PC-3 (cell line): Measurements from ENCODE around the gene ZSCAN25. TPM values are rescaled to one million over a fixed set of nuclear protein-coding genes. Genes with fewer than 3 reads are reported as not detected.

ENCODE experiments used
- ATAC-seq: fragments of 200-7000 bp; cut with Tn5 transposase; 2 replicates; pipeline ENCODE4 v1.9.1; 2020; ENCODE audit warnings: mild to moderate bottlenecking, moderate library complexity
- BruUV-seq: library from RNA; stranded (reverse); fragments of 400-500 nt; replicated peaks from 2 replicates; lab custom pipeline; 2021; lab: Mats Ljungman, UMichigan
- CTCF ChIA-PET: fragments of 300-600 bp; sonication (Branson Sonifier 250); formaldehyde crosslinking; loops from one replicate; lab custom pipeline; 2022; ENCODE audit warnings: antibody characterized with exemption; lab: Charles Lee
- POLR2A ChIA-PET: fragments of 300-600 bp; sonication (Branson Sonifier 250); formaldehyde crosslinking; loops from one replicate; lab custom pipeline; 2022; ENCODE audit warnings: antibody characterized with exemption; ENCODE audit not compliant: unreplicated experiment; lab: Charles Lee
- DNase-seq: peaks from one replicate; pipeline ENCODE4 v3.0.0-alpha.2; 2015
- H2AFZ ChIP-seq: fragments of 300-600 bp; sonication (generic); 2 replicates; pipeline ENCODE4 v1.6.0; 2016; ENCODE audit warnings: antibody characterized with exemption, low read length
- H3F3A ChIP-seq: fragments of 300-600 bp; sonication (generic); one replicate; pipeline ENCODE4 v1.6.0; 2017; ENCODE audit warnings: antibody characterized with exemption, low read length, control low read depth, mild to moderate bottlenecking; ENCODE audit not compliant: unreplicated experiment
- H3K27ac ChIP-seq: fragments of 300-600 bp; sonication (generic); 2 replicates; pipeline ENCODE4 v1.5.1; 2016; ENCODE audit warnings: mild to moderate bottlenecking, low read length
- H3K27me3 ChIP-seq: fragments of 300-600 bp; sonication (generic); 2 replicates; pipeline ENCODE4 v1.6.1; 2016; ENCODE audit warnings: low read length, mixed read lengths
- H3K36me3 ChIP-seq: fragments of 300-600 bp; sonication (generic); 2 replicates; pipeline ENCODE4 v1.6.1; 2016; ENCODE audit warnings: low read depth, mixed run types, low read length, mixed read lengths
- H3K4me1 ChIP-seq: fragments of 300-600 bp; sonication (generic); 2 replicates; pipeline ENCODE4 v1.5.1; 2016; ENCODE audit warnings: low read length; ENCODE audit not compliant: insufficient read depth
- H3K4me2 ChIP-seq: fragments of 300-600 bp; sonication (generic); 2 replicates; pipeline ENCODE4 v1.6.0; 2016; ENCODE audit warnings: low read length
- H3K4me3 ChIP-seq: fragments of 300-600 bp; sonication (generic); 2 replicates; pipeline ENCODE4 v1.5.1; 2016; ENCODE audit warnings: mild to moderate bottlenecking, low read length, mixed read lengths
- H3K79me2 ChIP-seq: fragments of 300-600 bp; sonication (generic); 2 replicates; pipeline ENCODE4 v1.6.1; 2017; ENCODE audit warnings: low read length, mixed read lengths
- H3K9ac ChIP-seq: fragments of 300-600 bp; sonication (generic); 2 replicates; pipeline ENCODE4 v1.6.0; 2016; ENCODE audit warnings: mild to moderate bottlenecking, low read length
- H3K9me2 ChIP-seq: fragments of 300-600 bp; sonication (generic); replicated peaks from 2 replicates; pipeline ENCODE4 v1.6.1; 2016; ENCODE audit warnings: mixed run types, low read length, mixed read lengths
- H3K9me3 ChIP-seq: fragments of 300-600 bp; sonication (generic); 2 replicates; pipeline ENCODE4 v1.6.1; 2016; ENCODE audit warnings: low read length, mixed read lengths
- H4K20me1 ChIP-seq: fragments of 300-600 bp; sonication (generic); 2 replicates; pipeline ENCODE4 v1.6.1; 2016; ENCODE audit warnings: low read length, mixed read lengths
- EZH2 ChIP-seq: fragments of 300-600 bp; sonication (generic); IDR thresholded peaks from one replicate; pipeline ENCODE4 v1.6.1; 2017; ENCODE audit warnings: antibody characterized with exemption, mild to moderate bottlenecking, low read length; ENCODE audit not compliant: unreplicated experiment
- EZH2phosphoT487 ChIP-seq: fragments of 300-600 bp; sonication (generic); IDR thresholded peaks from 2 replicates; pipeline ENCODE4 v1.6.1; 2018; ENCODE audit warnings: mild to moderate bottlenecking, antibody characterized with exemption, low read length, borderline replicate concordance
- intact Hi-C: fragments of 100-400 bp; cut with micrococcal nuclease; formaldehyde crosslinking; loops from 2 replicates; pipeline ENCODE4 v1.9.0; 2023
- total RNA-seq: library from RNA; depleted of rRNA; stranded (reverse); fragments of >200 nt; gene quantifications from 2 replicates; pipeline ENCODE4 v1.2.3, GENCODE V29; 2014; rRNA removed
- TF ChIP-seq, protein P1 (sequence below): fragments of 300-600 bp; sonication (generic); conservative IDR thresholded peaks from 2 replicates; pipeline ENCODE4 v1.5.1; 2017; ENCODE audit warnings: antibody characterized with exemption, low read depth, mild to moderate bottlenecking, low read length

ZSCAN25 gene
- total RNA-seq, 1 experiment from 2014 or later: 13.9 TPM

DNA sequence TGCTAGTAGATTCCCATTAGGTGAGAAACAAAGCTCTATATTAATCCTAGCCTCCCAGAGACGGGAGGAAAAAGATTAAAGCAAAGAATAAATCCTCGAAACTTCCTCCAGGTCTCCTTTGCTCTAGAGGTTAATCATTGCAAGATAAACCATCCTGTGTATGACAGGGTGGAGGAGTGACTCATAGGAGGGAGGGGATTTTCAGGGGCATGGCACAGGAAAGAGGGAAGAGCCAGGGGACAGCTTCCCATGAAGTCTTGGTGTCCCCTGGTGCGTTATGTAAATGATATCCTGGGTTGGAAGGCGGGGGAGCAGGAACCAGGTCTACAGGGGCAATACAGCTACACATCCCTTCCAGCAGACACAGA, 62.3 kb downstream of the ZSCAN25 start:
- peaks cover 11% of the 10 kb centered on the region for H3K4me1 ChIP-seq
- ATAC-seq: peak; percentile 99
- no peaks in the 10 kb centered on the region for H3K79me2 ChIP-seq
- H3K27me3 ChIP-seq: no peaks in the 10 kb centered on the region
- peak; percentile 75 for DNase-seq
- no peak overlapping the region for H3K9ac ChIP-seq
- H3K27ac ChIP-seq: no peak overlapping the region
- H3F3A ChIP-seq: no peaks in the 10 kb centered on the region
- ChIA-PET CTCF (no interaction called here), POLR2A (interaction anchor here (0.6 kb wide), 1 partner anchor 57 kb away, joined by 4 read pairs; no protein-coding TSS in a partner anchor)
- no peaks in the 10 kb centered on the region for H3K36me3 ChIP-seq
- no TSS peak for BruUV-seq
- intact Hi-C loops: loop anchor here (10.0 kb wide), 1 partner anchor 86 kb away; no protein-coding TSS in a partner anchor
- H4K20me1 ChIP-seq: no peaks in the 10 kb centered on the region
- no peaks in the 10 kb centered on the region for H3K9me3 ChIP-seq
- no peaks in the 10 kb centered on the region for H3K9me2 ChIP-seq
- no peak overlapping the region for H3K4me3 ChIP-seq
- H2AFZ ChIP-seq: peak overlapping the region; percentile 43
- no peak for TF ChIP-seq EZH2phosphoT487
- TF ChIP-seq, protein P1, sequence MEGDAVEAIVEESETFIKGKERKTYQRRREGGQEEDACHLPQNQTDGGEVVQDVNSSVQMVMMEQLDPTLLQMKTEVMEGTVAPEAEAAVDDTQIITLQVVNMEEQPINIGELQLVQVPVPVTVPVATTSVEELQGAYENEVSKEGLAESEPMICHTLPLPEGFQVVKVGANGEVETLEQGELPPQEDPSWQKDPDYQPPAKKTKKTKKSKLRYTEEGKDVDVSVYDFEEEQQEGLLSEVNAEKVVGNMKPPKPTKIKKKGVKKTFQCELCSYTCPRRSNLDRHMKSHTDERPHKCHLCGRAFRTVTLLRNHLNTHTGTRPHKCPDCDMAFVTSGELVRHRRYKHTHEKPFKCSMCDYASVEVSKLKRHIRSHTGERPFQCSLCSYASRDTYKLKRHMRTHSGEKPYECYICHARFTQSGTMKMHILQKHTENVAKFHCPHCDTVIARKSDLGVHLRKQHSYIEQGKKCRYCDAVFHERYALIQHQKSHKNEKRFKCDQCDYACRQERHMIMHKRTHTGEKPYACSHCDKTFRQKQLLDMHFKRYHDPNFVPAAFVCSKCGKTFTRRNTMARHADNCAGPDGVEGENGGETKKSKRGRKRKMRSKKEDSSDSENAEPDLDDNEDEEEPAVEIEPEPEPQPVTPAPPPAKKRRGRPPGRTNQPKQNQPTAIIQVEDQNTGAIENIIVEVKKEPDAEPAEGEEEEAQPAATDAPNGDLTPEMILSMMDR: no peak
- TF ChIP-seq EZH2: no peak
- peak overlapping the region; percentile 57 for H3K4me2 ChIP-seq

DNA sequence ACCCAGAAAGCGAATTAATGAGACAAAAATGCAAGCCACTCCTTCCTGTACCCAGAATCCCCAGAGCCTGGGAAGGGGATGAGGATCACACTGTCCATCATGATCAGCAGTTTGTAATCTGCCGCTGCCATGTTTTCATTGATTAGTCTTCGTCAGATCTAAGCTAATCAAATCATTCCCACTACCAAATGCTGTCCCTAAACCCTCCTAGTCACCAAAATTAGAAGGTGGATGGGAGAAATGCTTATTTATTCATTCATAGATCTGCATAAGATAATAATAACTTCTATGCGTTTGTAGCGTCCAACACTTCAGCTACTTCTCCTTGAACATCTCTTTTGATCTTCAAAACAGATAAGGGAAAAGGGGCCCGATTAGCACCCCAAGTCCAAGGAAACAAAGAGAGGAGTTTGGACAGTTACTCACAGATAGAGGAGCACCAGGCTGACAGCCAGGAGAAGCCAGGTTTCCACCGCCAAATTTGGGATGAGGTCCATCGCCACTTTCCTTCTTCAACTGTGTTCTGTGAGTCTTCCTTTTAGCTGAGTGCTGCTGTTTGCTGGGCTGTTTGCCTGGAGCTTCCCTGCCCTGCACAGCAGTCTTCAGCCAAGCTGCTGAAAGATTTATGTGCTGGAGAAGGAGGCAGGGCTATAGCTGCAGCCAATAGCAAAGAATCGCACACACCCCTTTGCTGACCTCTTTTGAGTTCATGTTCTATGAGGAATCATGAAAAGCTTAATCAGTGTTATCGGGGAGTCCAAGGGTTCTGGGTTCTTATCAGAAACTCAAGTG, 62.9 kb downstream of the ZSCAN25 start, which contains the start of gene CYP3A5:
Gene CYP3A5, minus strand, starts transcription at position 597 of the 792 bp plus-strand sequence. Its CDS starts 100 bp downstream, at position 497.
- Histone ChIP-seq H3K4me2 (peak within 1 kb of the TSS; percentile 57), H3K79me2 (no peaks in the 10 kb centered on the region), H3K4me3 (no peak within 1 kb of the TSS), H2AFZ (peak within 1 kb of the TSS; percentile 43), H3K27ac (no peak within 1 kb of the TSS), H3K9ac (no peak within 1 kb of the TSS), H3K36me3 (no peaks in the 10 kb centered on the region), H4K20me1 (no peaks in the 10 kb centered on the region), H3K9me3 (no peaks in the 10 kb centered on the region), H3K9me2 (no peaks in the 10 kb centered on the region), H3K4me1 (peaks cover 11% of the 10 kb centered on the region), H3K27me3 (no peaks in the 10 kb centered on the region), H3F3A (no peaks in the 10 kb centered on the region)
- DNase-seq (no peak), ATAC-seq (no peak)
- POLR2A ChIA-PET: interaction anchor here (0.6 kb wide), 1 partner anchor 56 kb away, joined by 4 read pairs; no protein-coding TSS in a partner anchor
- intact Hi-C loops: loop anchor here (10.0 kb wide), 1 partner anchor 85 kb away; no protein-coding TSS in a partner anchor
- CTCF ChIA-PET: interaction anchor here (0.5 kb wide), 1 partner anchor 194 kb away, joined by 4 read pairs; no protein-coding TSS in a partner anchor
- TF ChIP-seq EZH2 (no peak), EZH2phosphoT487 (no peak)
- TF ChIP-seq, protein P1: no peak
- no TSS peak for BruUV-seq

Other genes starting within 250 kb of the ZSCAN25 start
- 358 and 381 TPM in 2 replicates for gene ARPC1B, start 242.2 kb upstream of the ZSCAN25 start, total RNA-seq
- gene PDAP1, start 208.3 kb upstream of the ZSCAN25 start, total RNA-seq: 58.6 and 84.7 TPM in 2 replicates
- gene BUD31, start 208.0 kb upstream of the ZSCAN25 start, total RNA-seq: 120 and 144 TPM in 2 replicates
- gene PTCD1, start 178.1 kb upstream of the ZSCAN25 start, total RNA-seq: 10.4 and 11.5 TPM in 2 replicates
- 49.5 and 65.3 TPM in 2 replicates for gene CPSF4, start 178.0 kb upstream of the ZSCAN25 start, total RNA-seq
- 660 and 1,030 TPM in 2 replicates for gene ATP5MF, start 150.8 kb upstream of the ZSCAN25 start, total RNA-seq
- gene ZNF789, start 144.1 kb upstream of the ZSCAN25 start, total RNA-seq: 6.6 and 8.3 TPM in 2 replicates
- gene ZNF394, start 116.7 kb upstream of the ZSCAN25 start, total RNA-seq: 17.7 and 19.4 TPM in 2 replicates
- gene ZKSCAN5, start 112.3 kb upstream of the ZSCAN25 start, total RNA-seq: 8.6 and 9.9 TPM in 2 replicates
- 2.2 and 3.8 TPM in 2 replicates for gene FAM200A, start 64.8 kb upstream of the ZSCAN25 start, total RNA-seq
- not detected in 2 replicates for gene ZNF655, start 58.3 kb upstream of the ZSCAN25 start, total RNA-seq
- gene TMEM225B, start 18.7 kb upstream of the ZSCAN25 start, total RNA-seq: not detected in 2 replicates
- not detected in 2 replicates for gene CYP3A5, start 63.0 kb downstream of the ZSCAN25 start, total RNA-seq
- not detected in 2 replicates for gene CYP3A7, start 118.2 kb downstream of the ZSCAN25 start, total RNA-seq
- gene CYP3A4, start 167.2 kb downstream of the ZSCAN25 start, total RNA-seq: not detected in 2 replicates
- gene CYP3A43, start 211.1 kb downstream of the ZSCAN25 start, total RNA-seq: not detected in 2 replicates